NCI-H510A (cell line): ENCODE results near the gene ECSIT.
"Not testable (repeated sequence)": the region's sequence is repeated elsewhere in the genome, so short reads cannot be mapped to it uniquely, and the experiment has no call there.

ENCODE experiments used
- DNase-seq: peaks from one replicate; lab custom pipeline; 2025; lab: John Stamatoyannopoulos, UW

The ECSIT gene

GRCh38 chr19:11475861-11476260 is 53.1 kb downstream of the ECSIT start:
- DNase-seq, result no peak

- not testable (repeated sequence) for DNase-seq
Measured at GRCh38 chr19:11475343-11475742, 53.6 kb downstream of the ECSIT start.

GRCh38 chr19:11473725-11474124 is 55.2 kb downstream of the ECSIT start:
- DNase-seq, result no peak

GRCh38 chr19:11468266-11468845 is 60.6 kb downstream of the ECSIT start:
- DNase-seq, result not testable (repeated sequence)

- no peak for DNase-seq
Measured at GRCh38 chr19:11465600-11465999, 63.3 kb downstream of the ECSIT start.

- DNase-seq, result no peak
Measured at GRCh38 chr19:11464333-11465265, 64.3 kb downstream of the ECSIT start.

GRCh38 chr19:11463391-11463790 is 65.5 kb downstream of the ECSIT start:
- no peak for DNase-seq

- no peak for DNase-seq
Measured at GRCh38 chr19:11461453-11461852, 67.5 kb downstream of the ECSIT start.

- no peak for DNase-seq
Measured at GRCh38 chr19:11460207-11460606, 68.7 kb downstream of the ECSIT start.

- DNase-seq, result not testable (repeated sequence)
Measured at GRCh38 chr19:11458912-11459311, 70.0 kb downstream of the ECSIT start.

- DNase-seq, result no peak
Measured at GRCh38 chr19:11458236-11458900, 70.6 kb downstream of the ECSIT start.

GRCh38 chr19:11457831-11458230 is 71.1 kb downstream of the ECSIT start:
- no peak for DNase-seq

- no peak for DNase-seq
Measured at GRCh38 chr19:11457115-11457514, 71.8 kb downstream of the ECSIT start.

GRCh38 chr19:11456659-11457058 is 72.3 kb downstream of the ECSIT start:
- DNase-seq, result no peak
